HG03135 (cell line): ENCODE data around the gene EN1.

ENCODE experiments used
- ATAC-seq: cut with Tn5 transposase; IDR thresholded peaks from one replicate; pipeline ENCODE4 v1.9.1; 2021; ENCODE audit warnings: mild to moderate bottlenecking, moderate library complexity; ENCODE audit not compliant: unreplicated experiment

EN1 gene

DNA sequence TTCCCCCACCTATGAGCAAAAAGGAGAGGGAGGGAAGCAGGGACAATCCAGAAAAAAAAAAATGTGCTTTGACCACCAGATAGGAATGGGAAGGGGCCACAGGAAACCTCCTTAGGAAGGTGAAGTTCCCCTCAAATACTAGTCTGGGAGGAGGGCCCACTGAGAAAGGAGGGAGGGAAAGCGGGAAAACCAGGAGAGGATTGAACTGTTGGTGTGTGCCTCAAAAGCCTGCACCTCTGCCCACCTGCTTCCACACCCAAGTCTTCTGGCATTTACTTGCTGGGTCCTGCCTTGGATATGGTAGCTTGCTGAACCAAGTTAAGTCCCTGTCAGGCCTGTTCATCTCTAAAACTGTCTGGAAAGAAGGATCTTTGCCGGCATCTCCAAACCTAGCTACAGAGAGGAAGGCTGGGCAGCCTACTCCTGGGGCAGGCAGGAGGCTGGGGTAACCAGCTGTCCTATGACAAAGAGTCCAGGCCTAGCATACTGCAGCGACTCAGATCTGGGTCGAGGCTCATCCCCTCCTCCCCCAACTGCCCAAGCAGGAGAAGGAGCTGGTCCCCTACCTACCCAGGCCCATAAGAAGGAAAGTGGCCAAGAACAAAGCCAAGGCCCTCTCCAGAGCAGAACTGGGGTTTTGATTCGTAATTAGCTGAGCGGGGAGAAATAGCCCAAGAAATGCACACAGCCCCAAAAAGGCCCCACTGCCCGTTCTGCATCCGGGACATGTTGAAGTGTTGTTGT lies 3.0 kb downstream of the EN1 start:
- ATAC-seq = no peak

DNA sequence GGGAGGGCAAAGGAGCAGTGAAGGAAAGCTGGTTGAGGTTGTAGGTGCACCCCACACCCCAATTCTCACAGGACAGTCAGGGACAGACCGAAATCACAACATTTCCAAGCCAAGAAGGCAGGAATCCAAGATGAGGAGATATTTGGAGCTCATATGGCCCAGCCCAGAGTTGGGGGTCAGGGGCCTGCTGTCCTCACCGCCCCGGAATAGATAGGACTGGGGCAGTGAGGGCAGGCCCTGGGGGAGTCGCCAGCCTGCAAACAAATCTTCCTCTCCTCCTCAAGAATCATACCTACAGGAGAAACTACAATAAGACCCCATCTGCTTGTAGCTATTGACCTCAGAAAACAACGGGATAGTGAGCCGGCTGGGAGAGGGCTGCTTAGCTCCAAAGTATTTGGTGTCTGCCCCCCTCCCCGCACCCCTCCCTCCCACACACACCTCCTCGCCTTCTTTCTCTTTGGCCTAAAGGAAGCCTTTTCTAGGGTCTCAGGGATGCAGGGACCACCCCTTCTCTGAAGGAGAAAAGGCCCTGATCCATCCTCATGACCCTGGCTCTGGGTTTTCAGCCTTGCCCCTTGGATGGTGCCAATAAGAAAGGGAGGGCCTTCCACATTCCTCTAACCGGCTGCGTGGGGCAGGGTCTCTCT lies 3.8 kb downstream of the EN1 start:
- no peak for ATAC-seq

DNA sequence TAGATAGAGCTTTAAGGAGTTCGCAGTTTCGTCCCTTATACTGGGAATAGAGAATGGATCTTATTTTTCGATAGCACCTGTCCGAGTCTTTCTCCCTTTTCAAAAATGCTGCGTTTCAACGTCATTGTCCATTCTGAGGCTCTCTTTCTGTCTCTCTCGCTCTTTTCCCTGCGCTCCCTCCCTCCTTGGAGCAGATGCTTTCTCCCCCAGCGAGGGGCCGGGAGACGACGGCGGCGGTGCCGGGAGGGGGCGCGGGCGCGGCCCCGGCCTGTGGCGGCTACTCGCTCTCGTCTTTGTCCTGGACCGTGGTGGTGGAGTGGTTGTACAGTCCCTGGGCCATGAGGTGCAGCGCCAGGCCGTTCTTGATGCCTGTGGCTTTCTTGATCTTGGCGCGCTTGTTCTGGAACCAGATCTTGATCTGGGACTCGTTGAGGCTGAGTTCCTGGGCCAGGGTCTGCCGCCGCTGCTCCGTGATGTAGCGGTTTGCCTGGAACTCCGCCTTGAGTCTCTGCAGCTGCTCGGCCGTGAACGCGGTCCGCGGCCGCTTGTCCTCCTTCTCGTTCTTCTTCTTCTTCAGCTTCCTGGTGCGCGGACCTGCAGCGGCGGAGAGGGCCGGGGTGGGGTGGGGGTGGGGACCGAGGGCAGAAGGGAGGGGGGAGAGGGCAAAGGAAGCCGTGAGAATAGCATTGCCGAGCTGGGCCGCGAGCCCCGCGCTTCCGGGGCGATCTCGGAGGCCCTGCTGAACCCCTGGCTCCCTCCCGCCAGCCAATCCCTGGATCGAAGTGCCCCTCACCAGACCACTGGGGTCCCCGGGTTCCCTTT lies 4.6 kb downstream of the EN1 start:
- ATAC-seq = no peak

GRCh38 chr2:118841828-118842461 lies 5.5 kb downstream of the EN1 start:
- no peak for ATAC-seq

GRCh38 chr2:118841450-118841827 lies 6.0 kb downstream of the EN1 start:
- ATAC-seq = no peak

- no peak for ATAC-seq
These were observed 8.6 kb downstream of the EN1 start for GRCh38 chr2:118838741-118839455.

DNA sequence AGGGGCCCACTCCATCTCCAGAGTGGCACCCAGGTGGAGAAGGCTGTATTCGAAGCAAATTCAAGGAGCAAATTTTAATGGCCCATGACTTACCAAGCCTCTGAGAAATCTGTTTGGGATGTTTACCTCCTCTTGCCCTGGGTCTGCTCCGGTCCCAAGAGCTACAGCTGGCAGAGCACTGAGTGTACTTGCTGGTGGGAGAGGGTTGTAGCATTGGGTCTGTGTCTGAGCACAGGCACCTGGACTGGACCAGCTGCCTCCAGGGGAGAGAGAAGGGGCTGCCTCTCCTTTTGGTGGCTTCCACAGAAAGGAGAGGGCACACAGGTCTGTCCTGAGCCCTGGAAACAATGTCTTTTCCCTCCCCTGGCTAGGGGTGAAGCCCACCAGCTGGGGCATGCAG lies 9.8 kb downstream of the EN1 start:
- ATAC-seq = no peak

DNA sequence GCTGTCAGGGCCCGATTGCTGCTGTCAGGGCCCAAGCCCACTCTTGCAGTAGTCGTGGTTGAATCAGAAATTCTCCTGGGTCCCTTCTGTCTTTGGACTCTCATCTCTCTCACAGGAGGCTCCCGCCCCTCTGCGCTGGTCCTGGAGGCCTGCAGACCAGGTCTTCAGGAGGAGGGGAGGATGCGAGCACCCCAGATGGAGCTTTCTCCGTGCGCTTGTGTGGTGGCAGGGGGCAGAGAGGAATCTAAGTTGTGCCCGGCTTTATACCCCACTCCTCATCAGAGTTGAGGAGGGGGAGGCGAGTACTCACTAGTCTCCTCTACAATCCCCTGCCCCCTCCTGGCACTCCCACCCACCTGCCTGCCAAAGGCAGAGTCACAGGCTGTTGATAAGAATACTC lies 10.4 kb downstream of the EN1 start:
- ATAC-seq = no peak

DNA sequence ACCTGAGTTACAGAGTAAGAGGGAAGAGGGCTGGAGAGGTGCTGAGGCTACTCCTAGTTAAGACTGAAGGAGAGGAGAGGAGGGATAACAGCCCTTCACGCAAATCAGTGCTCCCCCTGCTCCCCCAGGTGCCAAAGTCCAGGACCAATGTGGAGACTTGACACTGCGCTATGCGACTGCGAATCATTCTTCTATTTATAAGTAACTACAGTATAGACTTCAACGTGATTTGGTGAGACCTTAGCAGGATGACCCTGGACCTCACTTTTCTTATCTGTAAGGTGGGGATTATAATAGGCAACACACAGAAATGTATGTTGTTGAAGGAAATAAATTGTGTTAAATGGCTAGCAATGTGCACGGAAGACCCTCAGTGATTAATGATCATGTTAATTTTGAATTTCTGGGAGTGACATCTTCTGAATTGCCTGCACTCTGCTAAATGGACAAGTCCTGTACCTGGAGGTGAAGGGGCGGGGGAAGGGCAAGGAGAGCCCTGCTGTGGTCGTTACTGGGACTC lies 11.0 kb downstream of the EN1 start:
- ATAC-seq = no peak

DNA sequence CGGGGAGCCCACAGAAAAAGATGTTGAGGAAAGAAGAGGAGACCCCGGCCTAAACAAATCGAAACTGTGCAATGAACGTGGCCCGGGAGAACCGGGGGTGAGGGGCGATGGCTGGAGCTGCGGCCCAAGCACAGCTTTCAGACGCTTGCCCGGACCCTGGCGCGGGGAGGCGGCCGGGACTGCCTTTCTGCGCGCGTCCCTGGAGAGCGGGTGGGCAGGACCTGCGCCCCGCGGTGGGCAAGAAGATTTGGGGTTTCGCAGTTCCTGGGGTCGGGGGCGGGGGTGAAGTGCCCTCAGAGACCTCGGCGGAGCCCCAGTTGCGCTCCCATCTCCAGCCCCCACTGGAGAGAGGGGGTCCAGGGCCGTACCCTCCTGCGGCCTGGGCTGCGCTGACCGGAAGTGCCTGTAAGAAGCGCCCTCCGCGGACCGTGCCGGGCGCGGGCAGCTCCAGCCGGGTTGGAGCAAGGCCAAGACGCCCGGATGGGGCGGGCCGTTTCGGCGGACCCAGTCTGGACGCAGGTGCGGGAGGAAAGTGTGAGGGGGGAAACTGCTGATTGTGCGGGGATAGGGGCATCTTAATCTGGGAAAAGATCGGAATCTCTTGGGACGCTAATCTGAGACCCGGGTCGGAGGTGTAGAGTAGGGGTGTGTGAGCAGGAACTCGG lies 11.6 kb downstream of the EN1 start:
- no peak for ATAC-seq

GRCh38 chr2:118834901-118835745 lies 12.3 kb downstream of the EN1 start:
- no peak for ATAC-seq

DNA sequence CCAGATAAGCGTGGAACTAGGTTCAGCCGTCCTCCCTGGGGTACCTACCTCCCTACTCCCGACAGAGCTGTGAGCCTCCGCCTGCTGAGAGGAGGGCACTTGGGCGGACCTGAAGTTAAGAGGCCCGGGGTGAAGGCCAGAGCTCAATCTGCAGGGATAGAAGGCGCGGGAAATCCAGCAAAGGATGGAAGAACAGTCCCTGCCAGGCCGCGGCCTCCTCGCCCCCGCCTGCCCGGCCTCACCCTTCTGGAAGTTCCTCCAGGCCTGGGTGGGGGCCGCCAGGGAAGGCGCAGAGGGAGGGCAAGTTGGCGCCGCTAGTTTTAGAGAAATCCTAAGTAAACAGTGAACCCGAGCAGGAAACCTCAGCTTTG lies 13.0 kb downstream of the EN1 start:
- ATAC-seq = no peak

DNA sequence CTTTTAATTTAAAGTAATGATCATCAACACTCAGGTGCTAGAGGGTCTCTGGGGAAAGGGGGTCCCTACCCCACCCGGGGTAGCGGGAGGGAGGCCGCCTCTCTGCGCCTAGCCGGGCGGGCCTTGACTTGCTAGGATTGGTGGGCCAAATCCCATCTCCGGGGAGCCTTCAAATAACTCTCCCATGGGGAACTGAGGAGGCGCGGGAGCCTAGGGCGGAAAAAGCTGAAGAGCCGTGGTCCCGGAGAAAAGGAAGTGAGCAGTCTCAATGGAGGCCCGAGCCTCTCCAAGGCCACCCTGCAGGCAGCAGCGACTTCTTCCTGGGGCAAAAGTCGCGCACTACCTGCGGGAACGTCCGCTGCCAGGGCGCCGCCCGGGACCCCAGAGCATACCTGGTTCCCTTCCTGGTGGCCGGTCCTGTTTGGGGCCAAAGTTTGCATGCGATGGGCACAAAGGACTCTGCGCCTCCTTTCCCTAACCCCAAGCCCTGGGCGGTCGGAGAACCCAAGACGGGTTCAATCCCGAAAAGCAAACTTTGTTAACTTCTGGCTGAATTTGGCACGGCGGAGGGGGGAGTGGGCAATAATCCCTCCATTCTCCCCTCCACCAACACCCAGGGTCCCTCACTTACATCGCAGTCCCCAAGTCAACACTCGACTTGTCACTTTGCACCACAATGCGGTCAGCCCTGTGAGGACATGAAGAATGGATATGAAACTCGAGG lies 13.6 kb downstream of the EN1 start:
- no peak for ATAC-seq

DNA sequence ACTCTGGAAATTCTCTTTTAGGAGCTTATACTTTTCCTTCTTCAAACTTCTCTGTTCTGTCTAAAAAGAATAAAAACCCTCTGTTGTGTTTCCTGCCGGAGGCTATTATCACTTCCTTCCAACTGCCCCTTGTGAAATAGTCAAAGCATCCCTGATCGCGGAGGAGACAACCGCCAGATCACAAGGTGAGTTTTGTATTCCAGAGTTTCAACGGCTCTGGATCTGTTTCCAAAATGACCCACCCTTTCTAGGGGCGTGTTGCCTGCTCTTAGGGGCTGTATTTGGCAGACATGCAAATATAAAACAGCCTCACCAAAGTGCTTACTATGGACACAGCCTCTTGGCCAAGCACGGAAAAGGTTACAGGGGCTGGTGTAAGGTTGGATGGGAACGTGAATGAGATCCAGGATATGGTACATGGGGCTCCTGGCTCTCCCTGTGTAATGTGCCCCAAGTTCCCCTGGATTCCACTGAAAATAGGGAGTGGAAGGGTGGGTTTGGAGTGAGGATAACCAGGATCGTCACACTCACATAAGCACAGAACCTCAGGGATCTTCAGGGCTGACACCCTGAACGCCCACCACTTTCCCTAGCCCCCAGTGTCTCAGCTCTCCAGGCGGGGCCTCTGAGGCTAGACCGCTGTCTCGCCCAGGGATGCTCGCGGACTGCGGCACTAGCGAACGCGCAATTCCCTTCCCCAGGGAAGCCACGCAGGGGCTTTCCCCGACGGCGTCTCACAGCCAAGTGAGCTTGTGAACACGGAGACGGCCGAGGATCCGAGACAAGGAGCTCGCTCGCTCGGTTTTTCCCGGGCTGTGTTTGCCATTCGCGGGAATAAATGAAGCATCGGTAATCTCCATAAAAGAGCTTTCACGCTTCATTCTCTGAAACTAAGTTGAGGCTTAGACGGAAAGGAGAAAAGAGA lies 14.4 kb downstream of the EN1 start:
- no peak for ATAC-seq

DNA sequence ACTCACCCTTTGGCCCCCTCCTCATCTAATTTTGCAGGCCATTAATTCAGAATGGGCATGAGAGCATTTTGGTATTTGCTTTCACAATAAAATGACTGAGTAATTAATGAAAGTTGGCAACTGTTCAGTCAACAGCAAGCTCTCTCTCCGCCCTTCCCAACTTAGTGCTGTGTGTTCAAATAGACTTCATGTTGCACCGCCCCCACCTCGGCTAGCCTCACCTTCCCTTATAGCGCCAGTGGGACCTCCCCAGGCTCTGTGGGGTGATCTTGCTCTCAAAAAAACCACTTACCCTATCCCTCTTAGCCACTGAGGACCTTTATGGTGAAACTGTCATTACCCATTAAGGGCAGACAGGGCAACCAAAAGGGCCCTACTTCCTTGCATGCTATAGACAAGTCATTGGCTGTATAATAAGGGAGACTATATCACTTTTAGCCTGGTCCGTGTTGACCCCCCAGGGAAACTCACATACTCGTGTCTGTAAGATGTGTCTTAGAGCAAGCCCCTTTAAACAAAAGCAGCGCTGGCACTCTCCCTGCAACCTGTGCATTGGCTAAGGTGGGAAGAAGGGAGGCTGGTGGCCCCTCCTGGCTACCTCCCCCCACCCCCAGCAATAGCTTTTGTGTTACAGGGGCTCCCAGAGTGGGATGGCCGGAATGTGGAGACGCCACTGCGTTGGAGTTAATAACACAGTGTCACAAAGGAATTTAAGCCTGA lies 15.2 kb downstream of the EN1 start:
- no peak for ATAC-seq

GRCh38 chr2:118830881-118831280 lies 16.6 kb downstream of the EN1 start:
- ATAC-seq = no peak

DNA sequence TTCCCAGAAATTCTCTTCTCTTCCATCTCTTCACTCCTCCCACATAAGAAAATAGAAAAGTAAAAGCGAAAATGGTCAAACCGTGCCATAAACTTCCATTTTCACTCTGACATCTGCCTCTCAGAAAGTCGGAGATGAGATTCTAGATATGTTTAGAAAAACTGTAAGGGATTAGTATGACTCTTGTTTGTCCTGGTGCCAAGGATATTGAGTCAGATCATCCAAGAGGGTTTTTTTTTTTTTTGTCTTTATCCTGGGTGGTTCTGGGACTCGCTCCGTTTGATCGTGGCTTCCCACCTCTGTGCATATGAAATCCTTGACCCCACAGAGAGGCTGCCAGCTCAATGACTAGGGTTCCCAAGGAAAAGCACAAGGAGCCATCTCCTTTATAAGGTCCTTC lies 17.3 kb downstream of the EN1 start:
- no peak for ATAC-seq
